Neural crest cell (in vitro differentiated cells): ENCODE results near the gene PMEL. TPM values are rescaled to one million over a fixed set of nuclear protein-coding genes. Genes with fewer than 3 reads are reported as not detected.

ENCODE experiments used
- DNase-seq: peaks from one replicate; pipeline ENCODE4 v3.0.0; 2021; ENCODE audit warnings: low read depth, mixed read lengths, low spot score
- H3K27ac Mint-ChIP-seq: one replicate; pipeline ENCODE4 v1.8.0; 2021; ENCODE audit warnings: mild to moderate bottlenecking, mixed read lengths; ENCODE audit not compliant: unreplicated experiment
- H3K27me3 Mint-ChIP-seq: 2 replicates; pipeline ENCODE4 v1.8.0; 2021; ENCODE audit warnings: low read depth, mild to moderate bottlenecking, mixed read lengths
- H3K36me3 Mint-ChIP-seq: 2 replicates; pipeline ENCODE4 v1.8.0; 2021; ENCODE audit warnings: low read depth, mild to moderate bottlenecking, mixed read lengths
- H3K4me1 Mint-ChIP-seq: 2 replicates; pipeline ENCODE4 v1.8.0; 2021; ENCODE audit warnings: mixed read lengths
- H3K4me3 Mint-ChIP-seq: one replicate; pipeline ENCODE4 v1.8.0; 2021; ENCODE audit warnings: mild to moderate bottlenecking, mixed read lengths
- H3K9me3 Mint-ChIP-seq: 2 replicates; pipeline ENCODE4 v1.8.0; 2021; ENCODE audit warnings: mixed read lengths
- CTCF ChIP-seq: fragments of 200-600 bp; sonication (generic); conservative IDR thresholded peaks from 2 replicates; pipeline ENCODE4 v1.5.0; 2021; ENCODE audit warnings: antibody characterized with exemption, mild to moderate bottlenecking
- total RNA-seq: library from RNA; stranded (reverse); gene quantifications from 2 replicates; pipeline ENCODE4 v1.2.1, GENCODE V29; 2021

The PMEL gene
- total RNA-seq, 1 donor from 2014 or later: 36.9 TPM

- H3K4me1 Mint-ChIP-seq: peaks cover 11% of the 10 kb centered on the region
- H3K27me3 Mint-ChIP-seq: peaks cover 20% of the 10 kb centered on the region
- H3K9me3 Mint-ChIP-seq: no peaks in the 10 kb centered on the region
- no peaks in the 10 kb centered on the region for H3K36me3 Mint-ChIP-seq
- no peak overlapping the region for H3K4me3 Mint-ChIP-seq
- TF ChIP-seq CTCF: no peak
- no peak for DNase-seq
- peak overlapping the region; percentile 48 for H3K27ac Mint-ChIP-seq
These were observed 27.9 kb downstream of the PMEL start for GRCh38 chr12:55937981-55938380.

- Mint-ChIP-seq H3K36me3 (no peaks in the 10 kb centered on the region), H3K4me3 (no peak overlapping the region), H3K27ac (no peak overlapping the region), H3K27me3 (peaks cover 40% of the 10 kb centered on the region), H3K9me3 (no peaks in the 10 kb centered on the region), H3K4me1 (peaks cover 25% of the 10 kb centered on the region)
- TF ChIP-seq CTCF: no peak
- DNase-seq: no peak
These were observed 30.1 kb downstream of the PMEL start for GRCh38 chr12:55935738-55936151.

GRCh38 chr12:55934773-55935172, 31.1 kb downstream of the PMEL start:
- Mint-ChIP-seq H3K9me3 (no peaks in the 10 kb centered on the region), H3K27me3 (peaks cover 41% of the 10 kb centered on the region), H3K4me3 (no peak overlapping the region), H3K4me1 (peaks cover 25% of the 10 kb centered on the region), H3K36me3 (no peaks in the 10 kb centered on the region), H3K27ac (no peak overlapping the region)
- no peak for TF ChIP-seq CTCF
- DNase-seq: no peak

- Mint-ChIP-seq H3K27ac (no peak overlapping the region), H3K36me3 (no peaks in the 10 kb centered on the region), H3K4me3 (peak overlapping the region; percentile 44), H3K27me3 (peaks cover 41% of the 10 kb centered on the region), H3K9me3 (no peaks in the 10 kb centered on the region), H3K4me1 (peaks cover 30% of the 10 kb centered on the region)
- no peak for TF ChIP-seq CTCF
- DNase-seq: no peak
These were observed 31.8 kb downstream of the PMEL start for GRCh38 chr12:55933799-55934742.

GRCh38 chr12:55933169-55933798, 32.6 kb downstream of the PMEL start:
- no peak overlapping the region for H3K27ac Mint-ChIP-seq
- H3K4me3 Mint-ChIP-seq: peak overlapping the region; percentile 91
- H3K36me3 Mint-ChIP-seq: no peaks in the 10 kb centered on the region
- H3K27me3 Mint-ChIP-seq: peaks cover 41% of the 10 kb centered on the region
- no peaks in the 10 kb centered on the region for H3K9me3 Mint-ChIP-seq
- DNase-seq: no peak
- no peak for TF ChIP-seq CTCF
- H3K4me1 Mint-ChIP-seq: peaks cover 31% of the 10 kb centered on the region
